Astrocyte of the hippocampus (primary cell): ENCODE results near the gene IL1F10.

Source experiments
- DNase-seq: peaks from one replicate; pipeline ENCODE4 v3.0.0; 2011; ENCODE audit warnings: low read depth, low spot score

IL1F10 gene

DNA sequence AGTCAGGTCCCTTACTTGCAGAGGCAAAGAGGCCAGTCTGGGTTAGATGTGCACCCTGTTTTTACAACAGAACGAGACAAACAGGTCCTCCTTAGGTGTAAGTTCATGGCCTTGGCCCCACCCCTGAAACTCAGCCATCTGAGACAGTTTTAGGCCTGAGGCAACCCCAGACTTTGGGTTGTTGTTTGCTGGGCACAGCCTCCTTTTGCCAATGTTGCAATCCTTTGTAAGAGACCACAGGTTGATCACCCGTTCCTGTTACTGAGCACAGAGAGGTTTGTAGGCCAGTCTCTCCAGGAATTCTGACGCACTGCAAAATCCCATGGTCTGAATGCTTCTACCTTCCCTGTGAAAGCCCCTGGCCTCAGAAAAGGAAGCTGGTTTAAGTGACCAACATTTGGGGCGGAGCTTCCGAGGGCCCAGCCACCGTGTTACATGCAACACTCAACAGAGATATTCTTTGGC is 44.1 kb downstream of the IL1F10 start:
- no peak for DNase-seq

GRCh38 chr2:113112441-113112840 is 44.7 kb downstream of the IL1F10 start:
- no peak for DNase-seq

GRCh38 chr2:113112871-113113270 is 45.1 kb downstream of the IL1F10 start:
- no peak for DNase-seq

DNA sequence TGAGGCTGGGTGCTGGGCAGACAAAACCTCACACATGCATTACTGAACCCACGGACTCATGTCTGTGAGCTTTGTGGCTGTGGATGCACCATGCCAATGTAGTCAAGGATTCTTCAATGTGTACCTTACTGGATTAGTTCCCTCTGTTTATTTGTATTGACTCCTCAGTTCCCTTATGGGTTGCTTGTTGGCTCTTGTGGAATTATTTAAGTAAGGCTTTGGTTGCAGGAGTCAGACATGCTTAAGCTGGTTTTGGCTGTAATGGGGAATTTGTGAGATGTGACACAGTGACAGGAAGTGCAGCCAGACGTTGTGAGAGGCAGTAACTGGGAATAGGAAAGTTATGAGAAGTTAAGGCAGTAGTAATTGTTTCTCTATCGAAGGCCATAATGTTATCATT is 46.0 kb downstream of the IL1F10 start:
- no peak for DNase-seq

DNA sequence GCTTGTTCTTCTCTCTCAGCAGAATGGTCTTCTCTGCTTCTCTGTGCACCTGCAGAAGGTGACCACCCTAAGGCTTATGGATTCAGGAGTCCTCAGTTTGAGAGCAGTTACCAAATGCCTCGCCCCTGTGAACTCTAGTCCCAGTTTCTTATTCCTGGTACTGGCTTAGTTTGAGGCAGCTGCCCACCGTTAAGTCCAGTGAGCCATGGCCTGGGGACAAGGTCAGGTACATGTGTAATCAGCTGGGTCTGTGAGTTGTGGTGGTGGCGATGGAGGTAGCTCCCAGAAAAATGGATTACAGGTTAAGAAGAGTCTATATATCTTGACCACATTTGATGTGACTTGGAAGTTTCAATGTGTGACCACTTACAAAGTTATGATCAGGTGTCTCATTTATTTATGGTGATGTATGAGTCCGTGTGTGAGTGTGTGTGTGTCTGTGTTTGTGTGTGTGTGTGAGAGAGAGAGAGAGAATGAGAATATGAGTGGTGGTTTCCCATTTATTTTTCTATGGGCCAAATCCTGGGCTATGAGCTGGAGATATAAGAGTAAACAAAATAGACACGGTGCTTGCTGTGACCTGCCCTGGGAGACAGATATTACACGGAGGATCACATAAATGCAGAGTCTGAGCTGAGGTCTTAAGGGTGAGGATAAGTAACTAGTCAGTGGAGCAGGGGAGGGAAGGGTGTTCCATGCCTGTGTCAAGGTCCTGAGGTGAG is 46.6 kb downstream of the IL1F10 start:
- DNase-seq, result no peak

GRCh38 chr2:113114996-113115395 is 47.2 kb downstream of the IL1F10 start:
- DNase-seq, result no peak

- DNase-seq, result peak; percentile 7
Measured at GRCh38 chr2:113116100-113116958, 48.6 kb downstream of the IL1F10 start.

DNA sequence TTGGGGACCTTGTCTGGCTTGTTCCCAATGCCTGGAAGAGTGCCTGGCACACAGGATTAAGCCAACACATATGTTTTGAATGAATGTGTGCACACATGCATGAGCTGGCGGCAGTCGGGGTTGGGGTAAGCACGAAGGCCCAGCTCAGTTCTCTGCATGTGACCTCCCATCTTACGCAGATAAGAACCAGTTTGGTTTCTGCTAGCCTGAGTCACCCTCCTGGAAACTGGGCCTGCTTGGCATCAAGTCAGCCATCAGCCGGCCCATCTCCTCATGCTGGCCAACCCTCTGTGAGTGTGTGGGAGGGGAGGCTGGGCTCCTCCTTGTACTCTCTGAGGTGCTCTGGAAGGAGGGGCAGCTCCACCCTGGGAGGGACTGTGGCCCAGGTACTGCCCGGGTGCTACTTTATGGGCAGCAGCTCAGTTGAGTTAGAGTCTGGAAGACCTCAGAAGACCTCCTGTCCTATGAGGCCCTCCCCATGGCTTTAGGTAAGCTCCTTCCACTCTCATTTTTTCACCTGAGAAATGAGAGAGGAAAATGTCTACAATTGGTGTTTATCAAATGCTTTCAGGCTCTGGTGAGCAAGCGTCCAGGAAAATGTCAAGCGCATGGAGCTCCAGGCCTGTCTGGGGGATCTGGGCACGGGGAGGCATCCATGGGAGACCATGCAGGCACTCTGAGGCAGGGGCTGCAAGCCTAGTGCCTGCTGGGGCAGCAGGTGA is 49.9 kb downstream of the IL1F10 start:
- DNase-seq, result peak; percentile 75

- no peak for DNase-seq
Measured at GRCh38 chr2:113118263-113118657, 50.5 kb downstream of the IL1F10 start.

DNA sequence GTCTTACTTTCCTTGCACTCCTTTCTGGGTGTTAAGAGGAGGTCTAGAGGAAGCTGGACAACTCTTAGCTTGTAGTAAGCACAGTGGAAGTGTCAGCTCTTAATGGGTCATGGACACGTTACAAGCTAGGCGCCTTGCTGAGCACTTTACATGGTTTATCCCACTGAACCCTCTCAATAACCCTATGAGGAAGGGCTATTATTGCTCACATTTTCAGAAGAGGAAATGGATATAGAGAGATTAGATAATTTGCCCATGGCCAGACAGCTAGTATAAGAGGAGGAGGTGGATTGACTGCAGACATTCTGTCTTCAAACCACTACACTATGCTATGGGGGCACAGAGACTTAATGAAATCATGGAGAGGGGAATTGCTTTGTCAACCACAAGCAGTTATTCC is 51.3 kb downstream of the IL1F10 start:
- no peak for DNase-seq

GRCh38 chr2:113120861-113121260 is 53.1 kb downstream of the IL1F10 start:
- no peak for DNase-seq

DNA sequence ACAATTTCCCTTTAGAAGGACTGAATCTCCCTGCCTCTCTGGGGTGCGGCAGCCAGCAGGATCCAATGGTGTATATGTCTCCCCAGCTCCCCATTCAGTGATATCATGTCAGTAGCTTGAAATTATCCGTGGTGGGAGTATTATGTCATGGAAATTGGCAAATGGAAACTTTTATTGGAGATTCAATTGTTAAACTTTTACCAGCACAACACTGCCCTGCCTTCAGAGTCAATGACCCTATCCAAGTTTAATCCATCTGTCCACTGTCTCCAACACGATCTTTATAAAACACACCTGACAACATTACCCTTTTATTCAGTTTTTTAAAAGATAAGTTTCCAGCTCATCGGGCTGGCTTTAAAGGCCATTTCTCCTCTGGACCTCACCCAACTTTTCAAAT is 54.6 kb downstream of the IL1F10 start:
- no peak for DNase-seq

GRCh38 chr2:113123726-113124125 is 56.0 kb downstream of the IL1F10 start:
- DNase-seq, result no peak

GRCh38 chr2:113124181-113124961 is 56.6 kb downstream of the IL1F10 start:
- peak; percentile 7 for DNase-seq
